ENCODE data around the gene ATG4C. TPM values are rescaled to one million over a fixed set of nuclear protein-coding genes. Genes with fewer than 3 reads are reported as not detected.

ATG4C gene
- total and polyA plus RNA-seq, 10 of the 15 experiments (the other 5 are each of a cell fraction or from before 2014, with no cell fraction given) = 8.1 to 30.9 (median 18.9) TPM

GRCh38 chr1:62876535-62876934 is 92.6 kb downstream of the ATG4C start:
- POLR2A ChIA-PET = no interaction called here

More at GRCh38 chr1:62876535-62876934, 92.6 kb downstream of the ATG4C start:
- Histone ChIP-seq H2AFZ (ENCODE audit: control insufficient read depth, low read depth, low read length) (no peak overlapping the region), H3K27ac (ENCODE audit: control insufficient read depth, insufficient read depth) (no peak overlapping the region), H3K9me3 (replicated peaks; ENCODE audit: control insufficient read depth, insufficient read depth, low read length) (no peaks in the 10 kb centered on the region), H4K20me1 (ENCODE audit: control insufficient read depth, insufficient read depth) (no peaks in the 10 kb centered on the region), H3K79me2 (ENCODE audit: control insufficient read depth, insufficient read depth, low read length) (no peaks in the 10 kb centered on the region), H3K4me2 (ENCODE audit: control insufficient read depth, insufficient read depth) (no peak overlapping the region), H3K4me1 (ENCODE audit: control insufficient read depth, insufficient read depth, low read length) (no peaks in the 10 kb centered on the region), H3K27me3 (replicated peaks in 1 of 2; ENCODE audit: control insufficient read depth in 2 of 2, insufficient read depth in 2 of 2, low read length in 1 of 2) (no peaks in the 10 kb centered on the region), H3K36me3 (ENCODE audit: control insufficient read depth in 2 of 2, insufficient read depth in 2 of 2, low read length in 1 of 2) (no peaks in the 10 kb centered on the region), H3K9ac (ENCODE audit: control insufficient read depth, insufficient read depth, low read length) (no peak overlapping the region), H3K4me3 (no peak overlapping the region)
- TF ChIP-seq NR2F1 (conservative IDR thresholded peaks at IDR 0.05) (no peak), SREBF2 (IDR thresholded peaks at IDR 0.05; ENCODE audit: low read length) (no peak), RAD21 (IDR thresholded peaks at IDR 0.05; ENCODE audit: insufficient read depth, low read depth, low read length) (no peak), NKRF (conservative IDR thresholded peaks at IDR 0.05) (no peak), EGR1 (IDR thresholded peaks at IDR 0.05; ENCODE audit: borderline replicate concordance in 1 of 2, low read depth in 2 of 2, low read length in 2 of 2) (no peak), BCLAF1 (IDR thresholded peaks at IDR 0.05) (no peak), POLR2AphosphoS5 (IDR thresholded peaks at IDR 0.05; ENCODE audit: low read length) (no peak), MXI1 (IDR thresholded peaks at IDR 0.05; ENCODE audit: low read depth, low read length) (no peak), FOXM1 (IDR thresholded peaks at IDR 0.05; ENCODE audit: low read depth, low read length) (no peak), SIN3A (IDR thresholded peaks at IDR 0.05; ENCODE audit: low read depth, low read length) (no peak), GATAD2B (conservative IDR thresholded peaks at IDR 0.05; ENCODE audit: low read depth) (no peak), SMAD5 (IDR thresholded peaks at IDR 0.05; ENCODE audit: low read depth) (no peak), REST (IDR thresholded peaks at IDR 0.05; ENCODE audit: low read depth, low read length) (no peak), CHD1 (IDR thresholded peaks at IDR 0.05; ENCODE audit: low read depth, low read length) (no peak), SMAD1 (IDR thresholded peaks at IDR 0.05; ENCODE audit: low read depth, partially characterized antibody) (no peak), DPF2 (IDR thresholded peaks at IDR 0.05) (no peak)
- ATAC-seq (no peak), FAIRE-seq (no peak), DNase-seq (ENCODE audit: low read depth, low spot score) (no peak)
- CTCF ChIA-PET = interaction anchor here (1.0 to 1.4 kb wide), 3 partner anchors 30 to 124 kb away, joined by 3 read pairs; no protein-coding TSS in a partner anchor
- WGBS (ENCODE audit: insufficient coverage, insufficient replicate concordance, low lambda C conversion rate, missing lambda C conversion rate) = 22% methylated on average over 3 of the region's 3 CpGs
- BruUV-seq (replicated peaks) = no TSS peak
- intact Hi-C loops (cut with micrococcal nuclease; ENCODE audit: unreplicated experiment) (no loop called here), in situ Hi-C loops (cut with MboI) (no loop called here)
- SMC1A ChIA-PET (ENCODE audit: uncharacterized antibody, unreplicated experiment) = no interaction called here
- RAD21 ChIA-PET (ENCODE audit: unreplicated experiment) = no interaction called here
